ENCODE measurements around the gene C1orf21.

C1orf21 gene

DNA sequence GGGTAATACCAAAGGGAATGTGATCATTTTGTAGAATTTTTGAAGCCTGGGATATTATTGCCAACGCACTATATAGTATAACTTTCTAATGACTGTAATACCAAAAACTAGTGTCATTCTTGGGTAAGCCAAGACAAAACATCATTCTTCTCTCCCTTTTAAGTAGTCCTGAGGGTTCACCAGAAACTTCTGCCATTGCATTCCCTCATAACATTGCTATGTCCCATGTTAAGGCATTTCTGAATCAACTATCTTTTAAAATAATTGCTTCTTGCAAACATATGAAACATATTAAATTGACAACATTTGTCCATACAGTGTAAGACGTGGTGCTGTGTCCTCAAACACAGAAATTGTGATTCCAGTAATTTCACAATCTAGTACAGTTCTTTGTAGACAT, 29.9 kb upstream of the C1orf21 start:
- no peak overlapping the region for H3K4me3 ChIP-seq (ENCODE audit: low read length)
- TF ChIP-seq, protein P1, sequence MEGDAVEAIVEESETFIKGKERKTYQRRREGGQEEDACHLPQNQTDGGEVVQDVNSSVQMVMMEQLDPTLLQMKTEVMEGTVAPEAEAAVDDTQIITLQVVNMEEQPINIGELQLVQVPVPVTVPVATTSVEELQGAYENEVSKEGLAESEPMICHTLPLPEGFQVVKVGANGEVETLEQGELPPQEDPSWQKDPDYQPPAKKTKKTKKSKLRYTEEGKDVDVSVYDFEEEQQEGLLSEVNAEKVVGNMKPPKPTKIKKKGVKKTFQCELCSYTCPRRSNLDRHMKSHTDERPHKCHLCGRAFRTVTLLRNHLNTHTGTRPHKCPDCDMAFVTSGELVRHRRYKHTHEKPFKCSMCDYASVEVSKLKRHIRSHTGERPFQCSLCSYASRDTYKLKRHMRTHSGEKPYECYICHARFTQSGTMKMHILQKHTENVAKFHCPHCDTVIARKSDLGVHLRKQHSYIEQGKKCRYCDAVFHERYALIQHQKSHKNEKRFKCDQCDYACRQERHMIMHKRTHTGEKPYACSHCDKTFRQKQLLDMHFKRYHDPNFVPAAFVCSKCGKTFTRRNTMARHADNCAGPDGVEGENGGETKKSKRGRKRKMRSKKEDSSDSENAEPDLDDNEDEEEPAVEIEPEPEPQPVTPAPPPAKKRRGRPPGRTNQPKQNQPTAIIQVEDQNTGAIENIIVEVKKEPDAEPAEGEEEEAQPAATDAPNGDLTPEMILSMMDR (IDR thresholded peaks at IDR 0.05; ENCODE audit: insufficient read depth, low read depth, low read length, missing control alignments): no peak
- DNase-seq (ENCODE audit: low read depth): no peak

DNA sequence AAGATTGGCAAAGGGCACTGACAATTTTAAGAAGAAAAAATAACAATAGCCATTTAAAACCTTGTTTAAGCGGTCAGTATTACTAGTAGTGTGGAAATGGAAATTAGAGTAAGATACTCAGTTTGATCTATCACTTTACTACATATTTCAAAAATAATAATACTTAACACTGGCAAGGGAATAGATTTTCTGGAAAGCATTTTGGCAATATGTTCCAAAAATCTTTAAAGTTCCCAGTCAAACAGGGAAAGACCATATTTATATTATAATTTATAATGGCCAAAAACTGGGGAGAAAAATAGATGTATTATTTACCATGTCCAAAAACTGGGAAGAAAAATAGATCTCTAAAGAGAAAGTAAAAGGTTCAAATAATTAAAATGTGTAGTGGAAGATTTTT, 28.6 kb upstream of the C1orf21 start:
- TF ChIP-seq, protein P1 (IDR thresholded peaks at IDR 0.05; ENCODE audit: insufficient read depth, low read depth, low read length, missing control alignments): no peak
- H3K4me3 ChIP-seq (ENCODE audit: low read length): no peak overlapping the region
- no peak for DNase-seq (ENCODE audit: low read depth)

DNA sequence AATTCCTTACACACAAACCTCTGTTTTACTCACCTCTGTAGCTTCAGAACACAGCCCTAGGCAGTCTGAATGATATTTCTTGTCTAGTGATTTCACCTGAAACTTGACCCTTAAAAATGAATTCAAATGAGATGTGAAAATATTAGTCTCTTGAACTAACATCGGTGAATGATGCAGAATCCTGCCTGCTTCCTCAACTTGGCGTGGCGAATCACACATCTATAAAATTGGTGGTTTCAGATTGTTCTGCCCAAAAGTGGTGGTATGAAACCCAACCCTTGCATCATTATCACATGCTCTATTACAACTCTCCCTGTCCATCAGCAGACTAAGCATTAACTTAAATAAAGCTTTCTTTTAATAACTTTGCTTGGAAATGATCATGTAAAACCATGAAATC, 26.9 kb upstream of the C1orf21 start:
- H3K4me3 ChIP-seq (ENCODE audit: low read length): no peak overlapping the region
- TF ChIP-seq, protein P1 (IDR thresholded peaks at IDR 0.05; ENCODE audit: insufficient read depth, low read depth, low read length, missing control alignments): no peak
- DNase-seq (ENCODE audit: low read depth): peak; percentile 13

DNA sequence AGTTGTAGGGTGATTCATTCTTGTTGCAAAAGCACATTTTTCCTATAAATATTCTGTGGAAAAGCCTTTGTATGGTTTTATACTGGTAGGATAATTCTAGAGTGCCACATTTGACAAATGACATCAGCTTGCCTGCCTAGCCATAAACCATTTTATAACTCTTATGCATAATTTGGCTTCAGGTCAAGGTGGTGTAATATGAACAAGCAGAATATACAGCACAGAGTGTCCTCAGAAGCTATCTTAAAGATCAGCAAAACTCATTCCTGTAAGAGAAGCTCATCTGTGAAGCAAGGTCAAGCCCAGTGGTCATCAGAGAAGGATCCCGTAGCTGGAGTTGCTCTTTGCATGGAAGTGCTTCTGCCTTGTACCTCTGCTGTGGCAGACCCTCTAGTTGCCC, 24.0 kb upstream of the C1orf21 start:
- TF ChIP-seq, protein P1 (IDR thresholded peaks at IDR 0.05; ENCODE audit: insufficient read depth, low read depth, low read length, missing control alignments): no peak
- no peak for DNase-seq (ENCODE audit: low read depth)
- no peak overlapping the region for H3K4me3 ChIP-seq (ENCODE audit: low read length)

DNA sequence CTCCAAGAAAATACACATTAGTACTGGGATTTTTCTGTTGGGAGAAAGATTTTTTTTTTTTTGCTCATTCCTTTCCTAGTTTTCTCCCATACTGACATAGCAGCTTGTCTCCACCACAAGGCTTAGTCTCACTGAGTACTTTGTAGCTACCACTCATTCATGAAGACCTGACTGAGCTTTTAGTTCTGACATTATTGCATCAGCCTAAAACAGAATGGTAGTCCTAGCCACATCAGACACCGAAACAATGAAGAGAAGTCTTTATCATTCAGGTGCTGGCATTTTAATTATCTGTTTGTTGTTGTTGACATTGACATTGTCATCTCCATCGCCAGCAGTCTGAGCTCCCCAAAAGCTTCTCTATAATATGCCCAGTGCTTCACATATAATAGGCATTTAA, 21.1 kb upstream of the C1orf21 start:
- DNase-seq (ENCODE audit: low read depth): no peak
- no peak overlapping the region for H3K4me3 ChIP-seq (ENCODE audit: low read length)
- TF ChIP-seq, protein P1 (IDR thresholded peaks at IDR 0.05; ENCODE audit: insufficient read depth, low read depth, low read length, missing control alignments): no peak

DNA sequence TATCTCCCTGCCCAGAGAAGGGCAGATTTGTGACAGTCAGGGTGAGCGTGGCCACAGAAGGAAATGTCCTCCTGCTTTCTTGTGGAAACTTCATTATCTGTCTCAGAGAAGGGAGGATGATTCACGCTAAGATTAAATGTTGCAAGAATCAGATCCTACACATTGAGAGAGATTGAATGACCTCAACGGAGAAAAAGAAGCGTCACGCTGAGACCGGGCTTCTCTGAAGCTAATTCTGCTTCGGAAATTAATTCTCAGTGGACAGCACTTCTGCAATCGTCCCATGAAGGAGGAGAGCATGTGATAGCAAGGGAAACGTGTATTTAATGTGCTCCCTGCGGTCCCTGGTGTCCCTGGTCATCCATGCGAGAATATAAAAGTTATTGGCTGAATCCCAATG, 19.8 kb upstream of the C1orf21 start:
- DNase-seq (ENCODE audit: low read depth): no peak
- TF ChIP-seq, protein P1 (IDR thresholded peaks at IDR 0.05; ENCODE audit: insufficient read depth, low read depth, low read length, missing control alignments): no peak
- H3K4me3 ChIP-seq (ENCODE audit: low read length): no peak overlapping the region

DNA sequence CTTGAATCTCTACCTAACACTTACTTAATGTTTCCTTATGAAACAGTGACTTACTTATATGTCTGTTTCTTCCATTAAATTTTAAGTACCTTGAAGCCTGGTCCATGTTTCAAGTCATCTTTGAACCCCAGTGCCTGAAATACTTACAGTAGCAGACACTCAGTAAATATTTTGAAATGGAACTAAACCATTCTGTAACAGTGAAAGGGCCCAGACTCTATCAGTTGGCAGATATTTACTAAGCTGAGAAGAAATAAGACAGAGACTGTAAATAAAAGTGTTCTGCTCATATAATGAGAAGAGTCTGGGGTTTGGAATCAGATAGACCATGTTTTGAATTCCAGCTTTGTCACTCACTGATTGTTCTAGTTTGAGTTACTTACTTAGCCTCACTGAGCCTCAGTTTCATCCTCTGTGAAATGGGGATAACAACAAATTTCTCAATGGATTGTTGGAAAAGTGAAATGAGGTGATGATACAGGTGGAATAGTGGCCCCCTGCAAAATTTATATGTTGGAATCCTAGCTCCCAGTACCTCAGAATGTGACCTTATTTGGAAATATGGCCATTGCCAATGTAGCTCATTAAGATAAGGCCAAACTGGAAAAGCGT, 19.3 kb upstream of the C1orf21 start:
- TF ChIP-seq, protein P1 (IDR thresholded peaks at IDR 0.05; ENCODE audit: insufficient read depth, low read depth, low read length, missing control alignments): no peak
- DNase-seq (ENCODE audit: low read depth): no peak
- H3K4me3 ChIP-seq (ENCODE audit: low read length): no peak overlapping the region
